IPS-NIHi11 (cell line): ENCODE results near the gene CTU2.

Experiments used
- DNase-seq: peaks from one replicate; pipeline ENCODE4 v3.0.0; 2012; ENCODE audit warnings: mixed read lengths, low spot score

Gene CTU2

DNA sequence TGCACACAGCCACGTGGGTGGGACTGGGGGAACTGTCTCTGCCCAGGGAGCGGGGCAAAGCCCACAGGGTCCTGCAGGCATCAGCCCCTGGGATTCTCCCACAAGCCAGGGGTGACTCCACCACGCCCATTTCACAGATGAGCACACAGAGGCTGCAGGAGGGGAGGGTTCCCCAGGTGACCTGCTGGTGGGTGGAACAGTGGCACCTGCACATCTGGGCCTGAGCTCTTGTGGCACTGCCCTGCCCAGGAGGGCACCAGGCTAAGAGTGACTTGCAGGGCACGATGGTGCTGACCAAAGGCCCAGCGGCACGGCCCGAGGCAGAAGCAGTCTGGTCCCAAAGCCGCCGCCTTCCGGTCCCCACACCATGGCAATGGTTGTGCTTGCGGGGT, 54.8 kb downstream of the CTU2 start:
- DNase-seq, result no peak

DNA sequence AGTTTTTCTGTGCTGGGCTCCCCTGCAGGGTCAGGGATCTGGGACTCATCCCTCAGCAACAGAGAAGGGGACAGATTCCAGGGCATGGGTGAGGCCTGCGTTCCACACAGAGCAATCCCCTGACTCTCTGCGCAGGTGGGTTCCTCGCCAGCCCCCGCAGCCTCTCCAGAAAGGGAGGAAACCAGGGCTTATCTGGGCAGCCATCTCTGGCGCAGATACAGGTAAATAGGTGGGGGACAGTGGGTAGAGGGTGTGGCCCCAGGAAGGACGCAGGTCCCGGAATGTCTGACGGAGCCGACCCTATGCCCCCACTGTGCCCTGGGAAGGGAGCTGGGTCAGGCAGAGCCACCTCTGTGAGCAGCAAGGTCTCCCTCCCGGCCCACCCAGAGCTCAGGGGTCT, 55.5 kb downstream of the CTU2 start:
- no peak for DNase-seq

DNA sequence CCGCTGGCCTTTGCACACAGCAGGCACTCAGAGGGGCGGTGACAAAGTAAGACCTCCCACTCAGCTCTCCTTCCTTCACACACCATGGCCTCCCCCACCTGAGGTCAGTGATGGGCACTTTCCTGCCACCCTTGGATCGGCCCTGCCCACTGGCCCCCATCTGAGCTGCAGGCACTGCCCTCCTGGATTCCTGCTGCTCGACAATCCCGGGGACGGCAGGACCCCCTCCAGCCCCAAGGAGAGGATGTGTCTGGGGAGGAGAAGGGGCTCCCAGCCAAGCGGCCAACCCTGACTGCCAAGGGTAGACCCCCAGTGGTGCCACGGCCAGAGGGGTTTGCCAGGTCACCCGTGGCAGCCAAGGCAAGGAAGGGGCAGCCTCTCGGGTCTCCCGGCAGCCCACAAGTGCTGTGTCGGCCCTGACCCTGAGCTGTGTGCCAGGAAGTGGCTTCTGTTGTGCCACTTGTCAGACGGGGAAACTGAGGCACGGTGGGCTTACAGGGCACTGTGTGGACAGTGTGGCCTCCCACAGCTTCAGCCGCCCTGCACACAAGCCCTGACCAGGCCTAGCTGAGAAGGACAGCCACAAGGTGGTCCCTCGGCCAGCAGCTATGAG, 56.1 kb downstream of the CTU2 start:
- DNase-seq, result no peak

DNA sequence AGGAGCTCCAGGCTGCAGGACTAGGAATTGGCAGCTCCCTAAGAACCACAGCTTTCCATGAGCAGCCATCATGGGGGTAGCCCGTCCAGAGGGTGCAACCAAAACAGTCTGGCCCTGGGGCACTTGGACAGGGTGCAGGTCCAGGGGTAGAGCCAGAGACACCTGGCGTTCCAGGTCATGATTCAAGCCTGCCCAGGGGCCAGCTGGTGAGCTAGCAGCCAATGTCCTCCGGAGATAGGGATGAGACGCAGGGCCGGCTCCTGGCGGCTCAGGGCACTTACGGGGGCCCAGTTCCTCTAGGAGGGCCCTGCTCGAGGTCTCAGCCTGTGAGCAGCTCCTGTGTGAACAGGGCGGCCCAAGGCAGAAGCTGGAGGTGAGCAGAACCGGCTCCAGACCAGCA, 56.6 kb downstream of the CTU2 start:
- DNase-seq, result no peak

DNA sequence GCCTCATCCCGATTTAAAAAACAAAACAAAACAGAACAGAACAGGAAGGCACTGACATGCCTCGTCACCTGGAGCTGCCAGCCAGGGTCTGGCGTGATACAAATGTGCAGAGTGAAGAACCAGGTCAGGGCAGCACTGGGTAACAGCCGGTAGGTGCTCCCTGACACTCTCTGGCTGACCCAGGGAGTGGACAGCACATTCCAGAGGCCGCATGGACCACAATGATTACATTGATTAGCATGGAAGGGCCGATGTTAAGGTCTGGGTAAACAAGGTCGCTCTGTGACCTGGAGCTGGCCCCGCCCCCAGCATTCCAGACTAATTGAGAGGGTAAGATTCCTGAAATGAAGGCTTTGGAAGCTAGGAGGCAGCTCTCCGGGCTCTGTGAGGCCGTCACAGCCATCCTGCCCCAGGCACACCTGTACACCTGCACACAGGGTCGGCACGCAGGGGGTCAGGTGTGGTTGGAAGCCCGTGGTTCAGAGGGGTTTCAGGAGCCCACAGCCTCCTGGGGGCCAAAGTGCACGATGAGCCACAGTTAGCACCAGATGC, 57.3 kb downstream of the CTU2 start:
- DNase-seq, result peak; percentile 80

DNA sequence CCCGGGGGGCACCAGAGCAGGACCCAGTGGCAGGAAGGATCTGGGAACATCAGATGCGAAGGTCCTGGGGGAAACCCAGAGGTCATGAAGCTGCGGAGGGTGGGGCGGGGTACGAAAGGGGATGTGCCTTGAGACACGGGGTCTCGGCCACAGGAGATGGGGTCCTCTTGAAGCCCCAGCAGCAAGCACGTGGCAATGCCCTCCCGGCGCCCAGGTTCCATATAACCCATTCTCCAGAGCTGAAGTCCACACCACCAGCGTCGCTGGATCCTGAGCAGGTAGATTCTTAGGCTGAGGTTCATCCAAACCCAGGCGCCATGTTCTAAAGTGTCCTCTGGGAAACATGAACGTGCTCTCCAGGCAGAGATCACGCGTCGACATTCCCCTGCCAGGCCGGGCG, 57.8 kb downstream of the CTU2 start:
- no peak for DNase-seq

DNA sequence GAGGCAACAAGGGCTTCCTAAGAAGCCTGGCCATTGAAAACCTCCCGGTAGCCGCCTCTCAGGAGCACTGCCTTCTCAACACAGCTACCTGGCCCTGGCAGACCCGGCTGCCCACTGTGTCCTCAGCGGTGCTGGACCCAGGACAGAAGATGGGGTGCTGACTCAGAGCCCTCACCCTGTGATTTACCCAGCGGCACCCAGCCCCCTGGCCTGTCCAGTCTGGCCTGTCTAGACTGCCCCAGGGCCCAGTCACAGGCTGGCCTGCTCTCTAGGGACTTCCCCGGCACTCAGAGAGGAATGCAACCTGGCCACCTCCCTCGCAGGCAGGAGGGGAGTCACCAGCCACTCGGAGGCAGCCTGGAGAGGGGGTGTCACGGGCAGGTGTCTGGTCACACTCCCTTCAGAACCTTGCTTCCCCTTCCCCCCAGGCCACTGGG, 58.6 kb downstream of the CTU2 start:
- peak; percentile 59 for DNase-seq
